ENCODE data around the gene ZNF236. TPM values are rescaled to one million over a fixed set of nuclear protein-coding genes. Genes with fewer than 3 reads are reported as not detected.

Gene ZNF236
- total RNA-seq, 1 donor from 2014 or later: 11.5 TPM

DNA sequence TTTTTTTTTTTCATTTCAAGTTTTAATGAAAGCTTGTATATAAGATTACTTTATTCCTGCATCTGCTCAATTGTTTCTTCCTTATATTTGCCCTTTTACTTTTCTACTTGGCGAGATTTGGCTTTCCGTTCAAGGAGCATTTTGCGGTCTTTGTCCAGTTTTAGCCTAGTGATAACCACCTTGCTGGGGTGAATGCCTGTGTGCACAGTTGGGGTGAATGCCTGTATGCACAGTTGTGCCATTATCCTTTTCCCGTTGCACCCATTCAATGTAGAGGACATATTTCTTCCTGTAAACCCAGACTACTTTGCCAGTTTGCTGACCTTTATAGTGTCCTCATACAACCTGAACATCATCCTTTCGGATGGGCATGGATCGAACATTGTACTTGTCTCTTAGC, 12.0 kb downstream of the ZNF236 start:
- no peak overlapping the region for H3K4me2 ChIP-seq
- TF ChIP-seq EZH2 (IDR thresholded peaks at IDR 0.05) (no peak), EZH2phosphoT487 (IDR thresholded peaks at IDR 0.05) (no peak)
- TF ChIP-seq, protein P1, sequence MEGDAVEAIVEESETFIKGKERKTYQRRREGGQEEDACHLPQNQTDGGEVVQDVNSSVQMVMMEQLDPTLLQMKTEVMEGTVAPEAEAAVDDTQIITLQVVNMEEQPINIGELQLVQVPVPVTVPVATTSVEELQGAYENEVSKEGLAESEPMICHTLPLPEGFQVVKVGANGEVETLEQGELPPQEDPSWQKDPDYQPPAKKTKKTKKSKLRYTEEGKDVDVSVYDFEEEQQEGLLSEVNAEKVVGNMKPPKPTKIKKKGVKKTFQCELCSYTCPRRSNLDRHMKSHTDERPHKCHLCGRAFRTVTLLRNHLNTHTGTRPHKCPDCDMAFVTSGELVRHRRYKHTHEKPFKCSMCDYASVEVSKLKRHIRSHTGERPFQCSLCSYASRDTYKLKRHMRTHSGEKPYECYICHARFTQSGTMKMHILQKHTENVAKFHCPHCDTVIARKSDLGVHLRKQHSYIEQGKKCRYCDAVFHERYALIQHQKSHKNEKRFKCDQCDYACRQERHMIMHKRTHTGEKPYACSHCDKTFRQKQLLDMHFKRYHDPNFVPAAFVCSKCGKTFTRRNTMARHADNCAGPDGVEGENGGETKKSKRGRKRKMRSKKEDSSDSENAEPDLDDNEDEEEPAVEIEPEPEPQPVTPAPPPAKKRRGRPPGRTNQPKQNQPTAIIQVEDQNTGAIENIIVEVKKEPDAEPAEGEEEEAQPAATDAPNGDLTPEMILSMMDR (IDR thresholded peaks at IDR 0.05): no peak
- Mint-ChIP-seq H3K27ac (no peak overlapping the region), H3K9me3 (peaks cover 14% of the 10 kb centered on the region), H3K27me3 (ENCODE audit: insufficient read depth, low read depth) (no peaks in the 10 kb centered on the region), H3K4me1 (peaks cover 6% of the 10 kb centered on the region), H3K36me3 (peaks cover 19% of the 10 kb centered on the region), H3K4me3 (no peak overlapping the region)
- no peak overlapping the region for H2AFZ ChIP-seq (replicated peaks)
- H3F3A ChIP-seq (ENCODE audit: low read depth): no peaks in the 10 kb centered on the region
- no peaks in the 10 kb centered on the region for H3K9me3 ChIP-seq (ENCODE audit: low read depth)
- no peaks in the 10 kb centered on the region for H3K36me3 ChIP-seq
- no peaks in the 10 kb centered on the region for H3K4me1 ChIP-seq
- H3K79me2 ChIP-seq (ENCODE audit: low read depth): peaks cover 74% of the 10 kb centered on the region
- no peak for DNase-seq (ENCODE audit: low spot score)
- H3K9ac ChIP-seq: no peak overlapping the region
- no peak overlapping the region for H3K27ac ChIP-seq
- H3K27me3 ChIP-seq: no peaks in the 10 kb centered on the region
- no peaks in the 10 kb centered on the region for H4K20me1 ChIP-seq (ENCODE audit: low read depth)
- H3K4me3 ChIP-seq: no peak overlapping the region

DNA sequence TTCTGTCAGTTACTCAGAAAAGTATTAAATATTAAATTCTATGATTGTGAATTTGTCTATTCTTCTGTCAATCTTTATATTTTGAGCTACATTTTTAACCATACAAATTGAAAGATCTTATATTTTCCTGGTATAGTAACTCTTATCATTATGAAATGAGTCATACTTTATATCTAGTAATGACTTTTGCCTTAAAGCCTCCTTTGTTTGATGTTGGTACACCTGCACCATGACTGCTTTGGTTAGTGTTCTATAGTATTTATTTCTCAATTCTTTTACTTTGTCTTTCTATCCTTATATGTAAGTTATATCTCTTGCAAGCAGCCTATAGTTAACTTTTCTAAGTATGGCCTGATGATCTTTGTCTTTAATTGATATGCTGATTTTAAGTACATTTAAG, 13.0 kb downstream of the ZNF236 start:
- peaks cover 75% of the 10 kb centered on the region for H3K79me2 ChIP-seq (ENCODE audit: low read depth)
- H3K27ac ChIP-seq: no peak overlapping the region
- H3K36me3 ChIP-seq: no peaks in the 10 kb centered on the region
- Mint-ChIP-seq H3K27me3 (ENCODE audit: insufficient read depth, low read depth) (no peaks in the 10 kb centered on the region), H3K4me1 (peaks cover 3% of the 10 kb centered on the region), H3K9me3 (peaks cover 14% of the 10 kb centered on the region), H3K27ac (no peak overlapping the region), H3K36me3 (peaks cover 15% of the 10 kb centered on the region), H3K4me3 (no peak overlapping the region)
- no peak overlapping the region for H2AFZ ChIP-seq (replicated peaks)
- no peaks in the 10 kb centered on the region for H3K27me3 ChIP-seq
- no peaks in the 10 kb centered on the region for H3K9me3 ChIP-seq (ENCODE audit: low read depth)
- no peak overlapping the region for H3K4me3 ChIP-seq
- no peak overlapping the region for H3K9ac ChIP-seq
- H3F3A ChIP-seq (ENCODE audit: low read depth): no peaks in the 10 kb centered on the region
- TF ChIP-seq EZH2 (IDR thresholded peaks at IDR 0.05): no peak
- no peak for TF ChIP-seq EZH2phosphoT487 (IDR thresholded peaks at IDR 0.05)
- TF ChIP-seq, protein P1 (IDR thresholded peaks at IDR 0.05): no peak
- no peak for DNase-seq (ENCODE audit: low spot score)
- no peaks in the 10 kb centered on the region for H3K4me1 ChIP-seq
- no peaks in the 10 kb centered on the region for H4K20me1 ChIP-seq (ENCODE audit: low read depth)
- no peak overlapping the region for H3K4me2 ChIP-seq

DNA sequence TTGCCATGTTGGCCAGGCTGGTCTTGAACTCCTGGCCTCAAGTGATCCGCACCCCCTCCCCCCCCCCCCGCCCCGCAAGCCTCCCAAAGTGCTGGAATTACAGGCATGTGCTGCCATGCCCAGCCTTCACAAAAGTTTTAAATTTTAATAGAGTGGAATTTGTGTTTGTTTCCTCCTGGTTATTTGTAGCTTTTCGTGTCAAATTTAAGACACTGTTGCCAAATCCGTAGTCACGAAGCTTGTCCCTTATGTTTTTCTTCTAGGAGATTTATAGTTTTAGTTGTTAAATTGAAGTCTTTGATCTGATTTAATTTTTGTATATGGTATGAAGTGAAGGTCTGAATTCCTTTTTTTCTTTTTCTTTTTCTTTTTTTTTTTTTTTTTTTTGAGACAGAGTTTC, 14.7 kb downstream of the ZNF236 start:
- Mint-ChIP-seq H3K9me3 (peaks cover 8% of the 10 kb centered on the region), H3K4me1 (peaks cover 3% of the 10 kb centered on the region), H3K27ac (peak overlapping the region; percentile 35), H3K4me3 (no peak overlapping the region), H3K36me3 (peaks cover 9% of the 10 kb centered on the region), H3K27me3 (ENCODE audit: insufficient read depth, low read depth) (no peaks in the 10 kb centered on the region)
- Histone ChIP-seq H3K9me3 (ENCODE audit: low read depth) (no peaks in the 10 kb centered on the region), H3K4me1 (no peaks in the 10 kb centered on the region), H3F3A (ENCODE audit: low read depth) (no peaks in the 10 kb centered on the region), H2AFZ (replicated peaks) (no peak overlapping the region), H3K4me3 (no peak overlapping the region), H3K9ac (no peak overlapping the region), H3K79me2 (ENCODE audit: low read depth) (peaks cover 74% of the 10 kb centered on the region), H3K27me3 (no peaks in the 10 kb centered on the region), H3K4me2 (no peak overlapping the region), H3K27ac (no peak overlapping the region), H3K36me3 (no peaks in the 10 kb centered on the region), H4K20me1 (ENCODE audit: low read depth) (no peaks in the 10 kb centered on the region)
- no peak for DNase-seq (ENCODE audit: low spot score)
- TF ChIP-seq EZH2phosphoT487 (IDR thresholded peaks at IDR 0.05): no peak
- TF ChIP-seq, protein P1 (IDR thresholded peaks at IDR 0.05): no peak
- no peak for TF ChIP-seq EZH2 (IDR thresholded peaks at IDR 0.05)

Data from neural progenitor cell (in vitro differentiated cells).